ENCODE measurements around the gene ANKRD52. TPM values are rescaled to one million over a fixed set of nuclear protein-coding genes. Genes with fewer than 3 reads are reported as not detected.
A peak's percentile ranks its signal among the peaks of the same experiment; 100 is the strongest.

ANKRD52 gene
- total RNA-seq, 6 experiments from 2014 or later: 10.6 to 16.1 (median 12.2) TPM

GRCh38 chr12:56213878-56214277 lies 44.3 kb downstream of the ANKRD52 start:
- intact Hi-C loops (cut with DNase I): no loop called here
- 73% methylated on average over 5 of the region's 5 CpGs for WGBS (ENCODE audit: insufficient coverage, low coverage, low lambda C conversion rate, missing lambda C conversion rate)
- Histone ChIP-seq H3K9me3 (no peaks in the 10 kb centered on the region), H3K36me3 (peaks cover 12 to 64% (median 24%) of the 10 kb centered on the region in 4 donors), H3K4me3 (no peak overlapping the region), H3K27me3 (no peaks in the 10 kb centered on the region), H3K27ac (no peak overlapping the region), H3K4me1 (no peaks in the 10 kb centered on the region)
- DNase-seq (no peak), ATAC-seq (peak in 1 of 4 donors; percentile 73)
- TF ChIP-seq POLR2A (IDR thresholded peaks at IDR 0.05) (no peak), CTCF (IDR thresholded peaks at IDR 0.05) (no peak)

- Histone ChIP-seq H3K4me3 (no peak overlapping the region), H3K27ac (no peak overlapping the region), H3K4me1 (no peaks in the 10 kb centered on the region), H3K27me3 (no peaks in the 10 kb centered on the region), H3K9me3 (no peaks in the 10 kb centered on the region), H3K36me3 (peaks cover 12 to 75% (median 31%) of the 10 kb centered on the region in 4 donors)
- 100% methylated on average over 1 of the region's 1 CpG for WGBS (ENCODE audit: insufficient coverage, low coverage, low lambda C conversion rate, missing lambda C conversion rate)
- ATAC-seq: no peak
- intact Hi-C loops (cut with DNase I): no loop called here
- TF ChIP-seq POLR2A (IDR thresholded peaks at IDR 0.05): no peak
- no peak for TF ChIP-seq CTCF (IDR thresholded peaks at IDR 0.05)
- DNase-seq: no peak
These were observed 45.8 kb downstream of the ANKRD52 start for GRCh38 chr12:56212361-56212760.

GRCh38 chr12:56208006-56208405 lies 50.2 kb downstream of the ANKRD52 start:
- no peak for TF ChIP-seq CTCF (IDR thresholded peaks at IDR 0.05)
- no peak for TF ChIP-seq POLR2A (IDR thresholded peaks at IDR 0.05)
- ATAC-seq: no peak
- H3K4me1 ChIP-seq: no peaks in the 10 kb centered on the region
- H3K9me3 ChIP-seq: no peaks in the 10 kb centered on the region
- intact Hi-C loops (cut with DNase I): no loop called here
- H3K27ac ChIP-seq: no peak overlapping the region
- H3K4me3 ChIP-seq: no peak overlapping the region
- WGBS (ENCODE audit: insufficient coverage, low coverage, low lambda C conversion rate, missing lambda C conversion rate): 96% methylated on average over 5 of the region's 6 CpGs
- DNase-seq: no peak
- peaks cover 12 to 67% (median 31%) of the 10 kb centered on the region in 4 donors for H3K36me3 ChIP-seq
- H3K27me3 ChIP-seq: no peaks in the 10 kb centered on the region

- peak in 2 of 3 donors; percentile 45 to 57 for DNase-seq
These were observed 51.6 kb downstream of the ANKRD52 start for GRCh38 chr12:56206452-56207166.

More at GRCh38 chr12:56206452-56207166, 51.6 kb downstream of the ANKRD52 start:
- Histone ChIP-seq H3K4me1 (peaks cover 0 to 7% (median 0%) of the 10 kb centered on the region in 4 donors), H3K27ac (no peak overlapping the region), H3K27me3 (no peaks in the 10 kb centered on the region), H3K4me3 (no peak overlapping the region), H3K9me3 (no peaks in the 10 kb centered on the region), H3K36me3 (peaks cover 5 to 54% (median 27%) of the 10 kb centered on the region in 4 donors)
- intact Hi-C loops (cut with DNase I): no loop called here
- TF ChIP-seq CTCF (IDR thresholded peaks at IDR 0.05): peak; percentile 44 to 62 (median 52)
- no peak for TF ChIP-seq POLR2A (IDR thresholded peaks at IDR 0.05)
- 55% methylated on average over 8 of the region's 14 CpGs for WGBS (ENCODE audit: insufficient coverage, low coverage, low lambda C conversion rate, missing lambda C conversion rate)
- peak; percentile 82 to 85 (median 84) for ATAC-seq
